HG02678 (cell line): ENCODE measurements around the gene GAK.

Source experiments
- ATAC-seq: cut with Tn5 transposase; IDR thresholded peaks from one replicate; pipeline ENCODE4 v1.9.1; 2021; ENCODE audit warnings: mild to moderate bottlenecking, moderate library complexity; ENCODE audit not compliant: unreplicated experiment

The GAK gene

DNA sequence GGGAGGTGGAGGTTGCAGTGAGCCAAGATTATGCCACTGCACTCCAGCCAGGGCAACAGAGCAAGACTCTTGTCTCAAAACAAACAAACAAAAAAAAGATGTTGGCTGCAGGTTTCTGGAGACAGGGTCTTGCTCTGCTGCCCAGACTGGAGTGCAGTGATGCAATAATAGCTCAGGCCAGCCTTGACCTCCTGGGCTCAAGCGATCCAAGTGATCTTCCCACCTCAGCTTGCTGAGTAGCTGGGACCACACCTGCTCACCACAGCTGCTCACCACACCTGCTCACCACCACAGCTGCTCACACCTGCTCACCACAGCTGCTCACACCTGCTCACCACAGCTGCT lies 76.3 kb downstream of the GAK start:
- no peak for ATAC-seq

- no peak for ATAC-seq
Measured at GRCh38 chr4:854356-854755, 77.8 kb downstream of the GAK start.

DNA sequence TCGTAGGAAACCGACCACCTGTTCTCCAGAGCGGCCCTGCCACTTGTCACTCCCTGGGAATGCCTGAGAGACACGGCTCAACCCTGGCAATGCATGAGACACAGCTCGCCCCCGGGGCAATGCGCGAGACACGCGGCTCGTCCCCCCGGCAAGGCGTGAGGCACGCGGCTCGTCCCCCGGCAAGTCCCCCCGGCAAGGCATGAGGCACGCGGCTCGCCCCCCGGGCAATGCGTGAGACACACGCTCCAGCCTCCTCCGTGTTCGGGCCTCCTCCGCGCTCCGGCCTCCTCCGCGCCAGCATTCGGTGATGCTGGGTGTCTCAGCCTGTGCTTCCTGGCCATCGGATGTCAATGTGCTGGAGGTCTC lies 78.7 kb downstream of the GAK start:
- no peak for ATAC-seq

DNA sequence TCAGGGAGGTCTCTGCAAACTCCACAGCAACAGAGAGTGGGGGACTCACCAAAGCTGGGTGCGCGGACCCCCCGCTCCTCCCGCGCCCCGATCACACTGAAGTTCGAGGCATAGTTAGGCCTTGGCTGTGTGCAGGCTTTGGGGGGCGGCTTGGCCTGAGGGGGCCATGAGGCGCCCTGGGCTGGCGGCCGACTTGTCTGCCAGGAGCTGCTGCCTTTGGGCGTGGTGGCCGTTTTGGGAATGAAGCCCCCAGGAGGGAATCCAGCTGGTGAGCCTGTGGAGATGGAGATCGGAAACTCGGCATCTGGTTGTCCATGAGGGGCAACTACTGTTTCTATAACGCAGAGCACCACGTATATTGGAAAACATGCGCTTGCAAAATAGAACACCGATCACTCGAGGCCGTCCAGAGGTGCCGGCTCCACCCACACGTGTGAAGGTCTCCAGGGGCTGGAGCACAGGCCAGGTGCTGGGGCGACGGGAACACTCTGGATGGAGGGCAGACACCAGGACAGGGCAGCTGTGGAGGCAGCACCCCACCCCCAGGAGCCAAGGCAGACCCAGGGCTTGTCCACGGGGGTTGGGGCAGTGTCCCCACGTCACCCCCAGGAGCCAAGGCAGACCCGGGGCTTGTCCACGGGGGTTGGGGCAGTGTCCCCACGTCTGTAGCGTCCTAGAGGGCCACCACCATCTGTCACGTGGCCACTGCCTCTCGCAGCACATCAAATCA lies 80.2 kb downstream of the GAK start:
- no peak for ATAC-seq

DNA sequence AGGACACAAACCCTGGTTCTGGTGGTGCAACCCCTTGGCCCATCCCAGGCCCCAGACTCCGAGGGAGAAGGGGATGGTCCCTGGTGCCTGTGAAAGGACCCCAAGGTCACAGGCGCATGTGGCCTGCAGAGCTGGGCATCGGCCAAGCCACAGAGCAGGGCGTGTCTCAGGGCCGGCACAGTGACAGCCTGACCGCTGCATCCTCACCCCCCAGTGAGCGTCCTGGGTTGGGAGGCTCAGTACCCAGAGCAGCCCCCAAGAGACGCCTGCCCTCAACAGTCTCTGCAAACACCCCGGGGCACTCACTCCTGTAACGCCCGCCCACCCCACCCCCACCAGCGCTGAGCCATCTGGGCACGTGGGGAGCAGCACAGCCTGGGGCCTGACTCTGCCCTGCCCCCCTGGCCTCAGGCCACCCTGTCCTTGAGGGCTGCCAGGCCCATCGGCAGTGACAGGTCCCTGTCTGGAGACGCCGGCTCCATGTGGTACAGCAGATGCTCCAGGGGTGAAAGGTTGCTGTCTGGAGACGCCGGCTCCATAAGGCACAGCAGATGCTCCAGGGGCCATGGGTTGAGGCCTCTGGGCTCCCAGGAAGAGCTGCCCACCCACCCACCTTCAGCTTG lies 81.7 kb downstream of the GAK start:
- no peak for ATAC-seq

GRCh38 chr4:849478-850175 lies 82.5 kb downstream of the GAK start:
- ATAC-seq: no peak

DNA sequence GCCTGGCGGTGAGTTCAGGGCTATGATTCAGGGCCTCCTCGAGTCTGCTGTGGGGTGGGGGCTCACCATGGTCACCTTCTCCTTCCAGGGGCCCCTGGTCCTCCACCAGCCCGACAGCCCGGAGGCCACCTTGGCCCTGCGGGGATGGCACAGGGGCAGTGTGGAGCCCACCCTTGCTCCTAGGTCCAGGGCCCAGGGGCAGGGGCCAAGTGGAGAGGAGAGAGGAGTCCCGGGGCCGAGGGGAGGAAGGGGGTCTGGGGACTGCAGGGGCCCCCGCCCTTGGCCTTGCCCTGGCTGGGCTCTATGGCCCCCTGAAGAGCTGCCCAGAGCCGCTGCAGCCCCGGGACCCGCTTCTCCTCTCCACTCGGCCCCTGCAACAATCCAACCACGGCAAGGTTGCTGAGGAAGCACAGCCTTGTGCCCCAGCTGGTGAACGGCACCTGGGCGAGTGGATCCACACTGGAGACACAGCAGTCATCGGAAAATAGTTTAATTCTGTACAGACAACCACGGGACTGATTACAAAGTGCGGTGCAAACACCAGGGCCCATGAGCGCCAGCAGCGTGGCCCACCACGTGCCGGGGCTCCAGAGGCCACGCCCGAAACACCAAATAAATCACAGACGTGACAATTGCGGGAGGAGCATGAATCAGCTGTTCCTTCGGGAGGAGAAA lies 83.2 kb downstream of the GAK start:
- ATAC-seq: no peak

GRCh38 chr4:848307-848691 lies 83.8 kb downstream of the GAK start:
- ATAC-seq: no peak

DNA sequence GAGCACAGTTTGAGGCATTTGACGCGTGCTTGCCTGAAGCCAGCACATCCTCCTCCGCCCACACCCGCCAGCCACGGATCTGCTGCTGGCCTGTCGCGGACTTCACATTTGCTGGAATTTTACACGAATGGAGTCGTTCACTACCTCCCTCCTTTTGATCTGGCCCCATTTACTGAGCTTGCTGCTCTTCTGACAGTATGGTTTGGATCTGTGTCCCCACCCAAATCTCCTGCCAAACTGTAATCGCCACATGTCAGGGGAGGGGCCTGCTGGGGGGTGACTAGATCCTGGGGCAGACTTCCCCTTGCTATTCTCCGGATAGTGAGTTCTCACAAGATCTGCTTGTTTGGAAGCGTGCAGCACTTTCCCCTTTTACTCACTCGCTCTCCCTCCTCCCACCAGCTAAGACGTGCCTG lies 86.3 kb downstream of the GAK start:
- no peak for ATAC-seq

DNA sequence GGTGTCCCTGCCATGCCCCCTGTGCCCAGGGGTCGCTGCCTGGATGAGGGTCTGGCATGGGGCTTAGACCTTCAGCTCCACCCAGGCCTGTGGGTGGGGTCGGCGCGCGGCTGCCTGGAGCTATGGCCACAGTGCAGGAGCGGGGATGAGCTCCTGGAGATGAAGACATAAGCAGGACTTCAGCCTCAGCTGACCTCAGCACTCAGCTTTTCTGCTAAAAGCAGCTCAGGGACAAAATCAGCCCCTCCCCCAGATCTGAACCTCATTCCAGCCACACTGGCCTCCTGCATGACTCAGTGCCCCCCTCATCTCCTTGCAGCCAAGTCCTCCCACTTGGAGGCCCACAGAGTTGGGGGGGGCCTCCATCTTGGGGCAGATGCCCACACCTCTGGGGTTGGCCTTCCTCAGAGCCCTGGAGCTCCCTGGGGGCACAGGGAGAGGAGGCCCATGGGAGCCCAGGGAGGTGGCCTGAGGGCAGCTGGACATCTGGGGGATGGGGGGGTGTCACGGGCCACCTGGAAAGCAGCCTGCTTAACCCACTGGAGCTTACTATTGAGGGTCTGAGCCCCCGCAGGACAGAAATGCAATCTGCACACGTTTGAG lies 86.8 kb downstream of the GAK start:
- ATAC-seq: no peak

- no peak for ATAC-seq
Measured at GRCh38 chr4:844752-845232, 87.3 kb downstream of the GAK start.

DNA sequence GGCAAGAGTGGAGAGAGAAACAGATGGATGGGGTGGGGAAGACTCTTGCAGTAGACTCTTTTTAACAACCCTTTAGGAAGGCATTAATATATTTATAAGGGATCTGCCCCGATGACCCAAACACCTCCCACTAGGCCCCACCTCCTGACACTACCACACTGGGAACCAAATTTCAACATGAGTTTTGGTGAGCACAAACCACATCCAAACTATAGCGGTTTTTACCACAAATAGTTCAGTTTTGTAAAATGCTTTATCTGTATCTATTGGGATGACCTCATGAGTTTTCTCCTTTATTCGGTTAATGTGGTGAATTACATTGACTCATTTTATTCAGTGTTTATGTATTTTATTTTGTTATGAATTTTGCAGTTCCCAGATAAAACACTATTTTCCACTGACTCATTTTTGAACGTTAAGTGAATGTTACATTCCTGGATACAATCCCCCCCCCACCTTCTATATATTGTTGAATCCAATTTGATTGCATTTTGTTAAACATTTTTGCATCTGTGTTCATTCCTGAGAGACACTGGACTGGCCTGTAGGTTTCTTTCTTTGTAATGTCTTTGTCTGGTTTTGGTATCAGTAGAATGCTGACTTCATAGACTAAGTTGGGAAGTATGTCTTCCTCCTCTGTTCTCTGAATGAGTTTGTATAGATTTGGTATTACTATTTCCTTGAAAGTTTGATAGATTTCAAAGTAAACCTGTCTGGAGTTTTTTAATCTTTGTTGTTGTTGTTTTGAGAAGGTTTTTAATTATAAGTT lies 92.3 kb downstream of the GAK start:
- no peak for ATAC-seq

- no peak for ATAC-seq
Measured at GRCh38 chr4:837772-838171, 94.3 kb downstream of the GAK start.

DNA sequence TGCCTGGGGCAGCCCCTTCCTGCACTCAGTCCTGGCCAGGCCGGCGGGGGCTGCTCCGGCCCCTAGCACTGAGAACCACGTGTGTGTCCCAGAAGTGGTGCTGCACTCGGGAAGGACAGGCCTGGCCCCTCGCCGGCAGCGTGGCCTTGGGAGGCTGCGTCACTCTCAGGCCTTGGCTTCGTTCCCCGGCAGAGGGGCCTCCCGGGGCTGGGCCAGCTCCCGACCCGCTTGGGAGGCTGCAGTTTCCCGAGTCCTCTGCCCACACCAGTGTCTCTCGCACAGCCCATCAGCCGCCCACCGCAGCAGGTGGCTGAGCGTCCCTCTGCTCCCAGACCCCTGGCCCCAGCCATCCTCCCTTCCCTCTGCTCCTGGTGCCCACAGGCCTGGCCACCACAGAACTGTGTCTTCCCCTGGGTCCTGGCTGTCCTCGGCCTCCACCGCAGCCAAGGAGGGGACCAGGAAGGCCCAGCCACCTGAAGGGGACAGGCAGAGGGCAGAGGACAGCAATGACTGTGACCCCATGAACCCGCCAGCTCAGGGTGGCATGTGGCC lies 95.3 kb downstream of the GAK start:
- no peak for ATAC-seq

GRCh38 chr4:836003-836511 lies 96.1 kb downstream of the GAK start:
- no peak for ATAC-seq

GRCh38 chr4:835148-836002 lies 96.7 kb downstream of the GAK start:
- no peak for ATAC-seq

GRCh38 chr4:834368-835147 lies 97.6 kb downstream of the GAK start:
- no peak for ATAC-seq

DNA sequence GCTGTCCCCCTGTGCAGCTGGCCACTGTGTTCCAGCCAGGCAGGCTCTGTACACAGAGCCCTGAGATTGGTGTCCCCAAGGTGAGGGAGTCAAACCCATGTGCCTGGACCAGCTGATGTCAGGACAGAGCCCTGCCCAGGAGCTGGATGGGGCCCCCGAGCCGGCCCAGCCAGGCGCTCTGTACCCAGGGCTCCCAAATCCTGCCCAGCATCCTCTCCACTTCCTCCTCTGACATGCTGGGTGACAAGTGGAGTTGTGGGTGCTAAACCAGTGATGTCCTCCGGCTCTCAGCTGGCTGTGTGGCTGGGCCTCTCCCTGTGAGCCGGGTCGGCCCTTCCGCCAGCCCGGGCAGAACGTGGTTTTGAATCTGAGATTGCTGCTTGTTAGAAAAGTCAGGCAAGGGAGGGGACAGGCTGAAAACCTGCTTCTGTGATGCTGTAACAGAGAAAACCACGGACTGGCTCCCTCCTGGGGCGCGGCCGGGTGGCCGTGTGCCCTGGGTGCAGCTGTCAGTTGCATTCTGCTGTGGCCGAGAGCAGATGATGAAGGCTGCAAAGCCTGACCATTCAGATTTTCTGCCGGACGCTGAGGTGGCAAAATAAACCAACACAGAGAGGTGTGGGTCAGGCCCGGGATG lies 98.3 kb downstream of the GAK start:
- ATAC-seq: no peak
